HepG2 (cell line): ENCODE results near the gene CD320. TPM values are rescaled to one million over a fixed set of nuclear protein-coding genes. Genes with fewer than 3 reads are reported as not detected.
A peak's percentile ranks its signal among the peaks of the same experiment; 100 is the strongest.

Source experiments
- BCL6 ChIP-seq: IDR thresholded peaks from 2 replicates; pipeline ENCODE4 v1.6.1; 2016; ENCODE audit warnings: missing genetic modification reagents, missing compliant biosample characterization
- E2F2 ChIP-seq: sonication (generic); formaldehyde crosslinking; IDR thresholded peaks from 2 replicates; pipeline ENCODE4 v1.4.0; 2020; ENCODE audit warnings: missing genetic modification reagents, borderline replicate concordance
- EEA1 ChIP-seq: sonication (generic); formaldehyde crosslinking; IDR thresholded peaks from 2 replicates; pipeline ENCODE4 v1.5.1; 2020; ENCODE audit warnings: mild to moderate bottlenecking, missing genetic modification reagents, borderline replicate concordance
- EED ChIP-seq: sonication (generic); formaldehyde crosslinking; IDR thresholded peaks from 2 replicates; pipeline ENCODE4 v1.5.0; 2020; ENCODE audit warnings: mild to moderate bottlenecking, missing genetic modification reagents
- ETS1 ChIP-seq: sonication (generic); formaldehyde crosslinking; IDR thresholded peaks from 2 replicates; pipeline ENCODE4 v1.4.0; 2020; ENCODE audit warnings: missing genetic modification reagents
- HINFP ChIP-seq: sonication (generic); formaldehyde crosslinking; IDR thresholded peaks from 2 replicates; pipeline ENCODE4 v1.4.0; 2020; ENCODE audit warnings: low read depth, mild to moderate bottlenecking, missing genetic modification reagents
- HMGA1 ChIP-seq: sonication (generic); formaldehyde crosslinking; conservative IDR thresholded peaks from 2 replicates; pipeline ENCODE4 v1.4.0; 2020; ENCODE audit warnings: missing genetic modification reagents
- HNRNPLL ChIP-seq: fragments of 200-400 bp; formaldehyde crosslinking; IDR thresholded peaks from 2 replicates; pipeline ENCODE4 v1.6.1; 2017; ENCODE audit warnings: mild to moderate bottlenecking, low read depth, low read length; ENCODE audit not compliant: poor library complexity, severe bottlenecking
- IKZF5 ChIP-seq: IDR thresholded peaks from 2 replicates; pipeline ENCODE4 v1.6.1; 2018; ENCODE audit warnings: missing genetic modification reagents, mild to moderate bottlenecking, missing compliant biosample characterization
- MTF2 ChIP-seq: sonication (generic); formaldehyde crosslinking; IDR thresholded peaks from 2 replicates; pipeline ENCODE4 v1.5.0; 2020; ENCODE audit warnings: missing genetic modification reagents, borderline replicate concordance
- NFYB ChIP-seq: sonication (generic); formaldehyde crosslinking; IDR thresholded peaks from 2 replicates; pipeline ENCODE4 v1.4.0; 2020; ENCODE audit warnings: missing genetic modification reagents
- NR2C2 ChIP-seq: sonication (generic); formaldehyde crosslinking; IDR thresholded peaks from 2 replicates; pipeline ENCODE4 v1.4.0; 2020; ENCODE audit warnings: missing genetic modification reagents, mild to moderate bottlenecking, moderate library complexity, borderline replicate concordance
- PBX2 ChIP-seq: IDR thresholded peaks from 2 replicates; pipeline ENCODE4 v1.6.1; 2016; ENCODE audit warnings: control low read depth
- TFAP4 ChIP-seq: sonication (generic); IDR thresholded peaks from 2 replicates; pipeline ENCODE4 v1.6.1; 2016; ENCODE audit warnings: low read depth, borderline replicate concordance
- ZC3H13 ChIP-seq: sonication (generic); formaldehyde crosslinking; IDR thresholded peaks from 2 replicates; pipeline ENCODE4 v1.8.1; 2023; ENCODE audit warnings: mild to moderate bottlenecking, missing genetic modification reagents, moderate library complexity
- ZFX ChIP-seq: sonication (generic); formaldehyde crosslinking; IDR thresholded peaks from 2 replicates; pipeline ENCODE4 v1.4.0; 2020; ENCODE audit warnings: mild to moderate bottlenecking, low read depth, missing genetic modification reagents, moderate library complexity
- ZNF326 ChIP-seq: sonication (generic); formaldehyde crosslinking; IDR thresholded peaks from 2 replicates; pipeline ENCODE4 v1.4.0; 2020; ENCODE audit warnings: missing genetic modification reagents, borderline replicate concordance
- ZNF619 ChIP-seq: sonication (generic); formaldehyde crosslinking; IDR thresholded peaks from 2 replicates; pipeline ENCODE4 v1.4.0; 2020; ENCODE audit warnings: mild to moderate bottlenecking, missing genetic modification reagents
- ZNF629 ChIP-seq: sonication (generic); formaldehyde crosslinking; conservative IDR thresholded peaks from 2 replicates; pipeline ENCODE4 v1.5.0; 2020; ENCODE audit warnings: missing genetic modification reagents
- ZNF773 ChIP-seq: sonication (generic); formaldehyde crosslinking; IDR thresholded peaks from 2 replicates; pipeline ENCODE4 v1.4.0; 2020; ENCODE audit warnings: missing genetic modification reagents, borderline replicate concordance
- ZNF883 ChIP-seq: sonication (generic); formaldehyde crosslinking; IDR thresholded peaks from 2 replicates; pipeline ENCODE4 v1.5.1; 2020; ENCODE audit warnings: mild to moderate bottlenecking, missing genetic modification reagents; ENCODE audit errors: not compliant biosample characterization
- ZSCAN30 ChIP-seq: sonication (generic); formaldehyde crosslinking; IDR thresholded peaks from 2 replicates; pipeline ENCODE4 v1.5.0; 2020; ENCODE audit warnings: mild to moderate bottlenecking, missing genetic modification reagents
- ZZZ3 ChIP-seq: sonication (generic); formaldehyde crosslinking; IDR thresholded peaks from 2 replicates; pipeline ENCODE4 v1.4.0; 2020; ENCODE audit warnings: missing genetic modification reagents, mild to moderate bottlenecking, borderline replicate concordance
- polyA plus RNA-seq, 8 experiments: library from polyadenylated mRNA; depleted of rRNA in 3 of 8; stranded (reverse) in 7 of 8; unstranded in 1 of 8; fragments of >200 nt; fragmentation: Illumina TruSeq in 4 of 8; extraction: Trizol in 4 of 8; gene quantifications; 2 replicates each; pipeline versions ENCODE4 v1.2.1 to v1.2.3, GENCODE V29; 2011 to 2016; ENCODE audit warnings: low read depth in 4 of 8, missing spikeins in 1 of 8, mixed read lengths in 1 of 8; ENCODE audit not compliant: insufficient read depth in 1 of 8
- total RNA-seq, 5 experiments: library from RNA; depleted of rRNA; stranded (reverse); fragments of >200 nt; fragmentation: Illumina TruSeq; extraction: Trizol; gene quantifications; 2 replicates each; pipeline ENCODE4 v1.2.3, GENCODE V29; 2016; ENCODE audit warnings: low read depth in 1 of 5

The CD320 gene
- total and polyA plus RNA-seq, 2 of the 13 experiments (the other 11 are each of a cell fraction or from before 2014, with no cell fraction given): 83.1 to 99.9 TPM

GRCh38 chr19:8332976-8333766, 25.0 kb upstream of the CD320 start (continued):
- TF ChIP-seq TFAP4: no peak
- TF ChIP-seq IKZF5 (CRISPR knock-in tag): no peak
- TF ChIP-seq MTF2: 0 out of 2 replicates have a peak, but pooled peaks have one; percentile 4
- TF ChIP-seq BCL6: 0 out of 2 replicates have a peak, but pooled peaks have one; percentile 20
- TF ChIP-seq HMGA1 (CRISPR knock-in tag): no peak
- TF ChIP-seq ZNF619 (CRISPR knock-in tag): no peak
- no peak for TF ChIP-seq ETS1 (CRISPR knock-in tag)
- no peak for TF ChIP-seq PBX2 (CRISPR knock-in tag)
- no peak for TF ChIP-seq NFYB (CRISPR knock-in tag)
- no peak for TF ChIP-seq EEA1 (CRISPR knock-in tag)
- no peak for TF ChIP-seq HINFP
- TF ChIP-seq ZNF629 (CRISPR knock-in tag): no peak
- TF ChIP-seq HNRNPLL: peak; percentile 13
- no peak for TF ChIP-seq NR2C2 (CRISPR knock-in tag)
- TF ChIP-seq ZNF326 (CRISPR knock-in tag): no peak
- no peak for TF ChIP-seq ZFX
- no peak for TF ChIP-seq ZNF883 (CRISPR knock-in tag)
- no peak for TF ChIP-seq E2F2 (CRISPR knock-in tag)
- TF ChIP-seq EED (CRISPR knock-in tag): no peak
- no peak for TF ChIP-seq ZC3H13 (CRISPR knock-in tag)
- TF ChIP-seq ZSCAN30 (CRISPR knock-in tag): no peak
- no peak for TF ChIP-seq ZNF773
- TF ChIP-seq ZZZ3 (CRISPR knock-in tag): no peak
